Lower lobe of right lung (tissue), 2 donors: ENCODE data around the gene MLC1. TPM values are rescaled to one million over a fixed set of nuclear protein-coding genes. Genes with fewer than 3 reads are reported as not detected.

Experiments
- ATAC-seq, 2 donors: fragments of 200-7000 bp; cut with Tn5 transposase; one replicate each; pipeline ENCODE4 v1.9.1; 2020 to 2022; ENCODE audit warnings: mild to moderate bottlenecking in 2 of 2, moderate library complexity in 2 of 2
- DNase-seq: peaks from one replicate; pipeline ENCODE4 v3.0.0-alpha.2; 2020
- H3K27ac ChIP-seq: fragments of 200-600 bp; one replicate; pipeline ENCODE4 v1.8.0; 2022
- H3K27me3 ChIP-seq: fragments of 200-600 bp; one replicate; pipeline ENCODE4 v1.8.0; 2022; ENCODE audit warnings: low read depth
- H3K36me3 ChIP-seq: fragments of 200-600 bp; one replicate; pipeline ENCODE4 v1.8.0; 2022; ENCODE audit warnings: mild to moderate bottlenecking
- H3K4me1 ChIP-seq: fragments of 200-600 bp; one replicate; pipeline ENCODE4 v1.8.0; 2022
- H3K4me3 ChIP-seq: fragments of 200-600 bp; one replicate; pipeline ENCODE4 v1.8.0; 2022; ENCODE audit warnings: mild to moderate bottlenecking
- H3K9me3 ChIP-seq: fragments of 200-600 bp; one replicate; pipeline ENCODE4 v1.8.0; 2022
- intact Hi-C: fragments of 100-400 bp; cut with DNase I; formaldehyde crosslinking; loops from one replicate; pipeline ENCODE4 v1.11.0; 2022
- total RNA-seq: library from RNA; stranded (reverse); fragmentation: NEBNext Ultra II Directional; extraction: Animal tissue kit (Norgen Biotek cat#: 25700); gene quantifications from one replicate; pipeline ENCODE4 v1.2.1, GENCODE V29; 2021
- TF ChIP-seq, protein P1 (sequence below): fragments of 200-600 bp; IDR thresholded peaks from one replicate; pipeline ENCODE4 v1.8.0; 2022; ENCODE audit warnings: antibody characterized with exemption, mild to moderate bottlenecking
- donor health status: DM: no; HTN: yes; CAD: no; lungs with severe emphysema.

MLC1 gene
- total RNA-seq, 1 donor from 2014 or later = 3.2 TPM

DNA sequence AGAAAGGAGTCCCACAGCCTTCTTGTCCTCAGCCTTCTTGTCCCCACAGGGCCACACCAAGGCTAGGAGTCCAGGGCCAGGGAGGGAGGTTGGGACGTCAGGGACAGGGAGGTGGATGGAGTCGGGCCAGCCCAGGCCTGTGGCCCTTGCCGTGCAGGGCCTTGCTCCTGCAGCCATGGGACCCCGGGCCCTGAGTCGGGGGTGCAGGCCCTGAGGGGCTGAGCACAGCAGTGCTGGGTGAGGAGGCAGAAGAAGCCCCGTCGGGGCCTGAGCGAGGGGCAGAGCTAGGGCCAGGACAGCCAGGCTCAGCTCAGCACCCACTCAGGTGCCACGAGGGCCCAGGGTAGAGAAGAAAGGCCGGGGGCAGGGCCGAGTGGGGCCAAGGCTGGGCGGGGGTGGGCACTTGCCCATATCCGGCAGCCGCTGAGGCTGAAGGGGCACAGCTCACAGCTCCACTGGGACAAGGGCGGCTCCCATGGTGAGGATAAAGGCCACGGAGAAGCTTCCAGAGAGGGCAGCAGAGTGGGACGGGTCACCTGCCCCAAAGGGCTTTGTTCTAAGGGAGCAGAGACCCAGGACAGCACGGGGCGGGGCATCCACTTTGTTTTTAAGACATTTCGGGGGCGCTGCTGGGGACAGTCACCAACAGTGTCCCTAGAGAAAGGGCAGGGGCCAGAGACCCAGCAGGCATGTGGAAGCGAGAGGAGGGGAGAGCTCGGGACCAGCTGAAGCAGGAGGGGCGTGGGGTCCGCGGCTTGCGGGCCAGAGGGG, 3.6 kb downstream of the MLC1 start:
- Histone ChIP-seq H3K4me1 (no peaks in the 10 kb centered on the region), H3K27me3 (peaks cover 27% of the 10 kb centered on the region), H3K4me3 (no peak overlapping the region), H3K36me3 (no peaks in the 10 kb centered on the region), H3K9me3 (no peaks in the 10 kb centered on the region), H3K27ac (no peak overlapping the region)
- ATAC-seq (no peak), DNase-seq (no peak)
- intact Hi-C loops = no loop called here
- TF ChIP-seq, protein P1, sequence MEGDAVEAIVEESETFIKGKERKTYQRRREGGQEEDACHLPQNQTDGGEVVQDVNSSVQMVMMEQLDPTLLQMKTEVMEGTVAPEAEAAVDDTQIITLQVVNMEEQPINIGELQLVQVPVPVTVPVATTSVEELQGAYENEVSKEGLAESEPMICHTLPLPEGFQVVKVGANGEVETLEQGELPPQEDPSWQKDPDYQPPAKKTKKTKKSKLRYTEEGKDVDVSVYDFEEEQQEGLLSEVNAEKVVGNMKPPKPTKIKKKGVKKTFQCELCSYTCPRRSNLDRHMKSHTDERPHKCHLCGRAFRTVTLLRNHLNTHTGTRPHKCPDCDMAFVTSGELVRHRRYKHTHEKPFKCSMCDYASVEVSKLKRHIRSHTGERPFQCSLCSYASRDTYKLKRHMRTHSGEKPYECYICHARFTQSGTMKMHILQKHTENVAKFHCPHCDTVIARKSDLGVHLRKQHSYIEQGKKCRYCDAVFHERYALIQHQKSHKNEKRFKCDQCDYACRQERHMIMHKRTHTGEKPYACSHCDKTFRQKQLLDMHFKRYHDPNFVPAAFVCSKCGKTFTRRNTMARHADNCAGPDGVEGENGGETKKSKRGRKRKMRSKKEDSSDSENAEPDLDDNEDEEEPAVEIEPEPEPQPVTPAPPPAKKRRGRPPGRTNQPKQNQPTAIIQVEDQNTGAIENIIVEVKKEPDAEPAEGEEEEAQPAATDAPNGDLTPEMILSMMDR = no peak

DNA sequence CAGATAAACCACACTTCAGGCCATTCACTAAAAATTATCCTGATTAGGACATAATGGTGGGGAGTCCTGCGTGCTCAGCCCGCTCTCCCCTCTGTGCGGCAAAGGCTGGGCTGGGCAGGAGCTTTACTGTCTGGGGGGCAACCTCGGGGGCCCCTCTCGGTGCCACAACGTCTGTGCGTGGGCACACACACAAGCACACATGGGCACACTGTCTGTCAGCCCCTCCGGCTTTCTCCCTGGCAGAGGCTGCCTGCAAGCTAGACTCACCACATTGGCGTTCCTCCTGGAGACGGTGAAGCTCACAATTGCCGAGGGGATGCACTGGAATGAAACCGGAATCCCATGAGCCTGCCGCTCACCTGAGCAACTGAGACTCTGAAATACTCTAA, 5.2 kb downstream of the MLC1 start:
- intact Hi-C loops = no loop called here
- H3K36me3 ChIP-seq = no peaks in the 10 kb centered on the region
- H3K9me3 ChIP-seq = no peaks in the 10 kb centered on the region
- no peak overlapping the region for H3K27ac ChIP-seq
- no peaks in the 10 kb centered on the region for H3K4me1 ChIP-seq
- no peak overlapping the region for H3K4me3 ChIP-seq
- ATAC-seq (no peak), DNase-seq (no peak)
- TF ChIP-seq, protein P1 = no peak
- peaks cover 27% of the 10 kb centered on the region for H3K27me3 ChIP-seq

DNA sequence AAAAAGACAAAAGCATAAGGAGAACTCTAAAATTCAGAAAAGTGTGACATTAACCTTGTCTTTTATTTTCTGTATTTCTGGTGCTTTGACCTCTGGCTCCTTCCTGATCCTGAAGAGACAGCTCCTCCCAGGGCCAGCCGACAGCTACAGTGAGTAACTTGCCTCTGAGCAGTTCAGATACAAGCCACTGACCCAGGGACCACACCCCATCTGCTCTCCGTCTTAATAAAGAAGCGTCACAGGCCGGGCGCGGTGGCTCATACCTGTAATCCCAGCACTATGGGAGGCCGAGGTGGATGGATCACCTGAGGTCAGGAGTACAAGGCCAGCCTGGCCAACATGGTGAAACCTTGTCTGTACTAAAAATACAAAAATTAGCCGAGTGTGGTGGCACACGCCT, 6.5 kb downstream of the MLC1 start:
- intact Hi-C loops = no loop called here
- Histone ChIP-seq H3K27me3 (peaks cover 17% of the 10 kb centered on the region), H3K9me3 (no peaks in the 10 kb centered on the region), H3K4me1 (no peaks in the 10 kb centered on the region), H3K36me3 (no peaks in the 10 kb centered on the region), H3K4me3 (no peak overlapping the region), H3K27ac (no peak overlapping the region)
- ATAC-seq (no peak), DNase-seq (no peak)
- TF ChIP-seq, protein P1 = no peak

DNA sequence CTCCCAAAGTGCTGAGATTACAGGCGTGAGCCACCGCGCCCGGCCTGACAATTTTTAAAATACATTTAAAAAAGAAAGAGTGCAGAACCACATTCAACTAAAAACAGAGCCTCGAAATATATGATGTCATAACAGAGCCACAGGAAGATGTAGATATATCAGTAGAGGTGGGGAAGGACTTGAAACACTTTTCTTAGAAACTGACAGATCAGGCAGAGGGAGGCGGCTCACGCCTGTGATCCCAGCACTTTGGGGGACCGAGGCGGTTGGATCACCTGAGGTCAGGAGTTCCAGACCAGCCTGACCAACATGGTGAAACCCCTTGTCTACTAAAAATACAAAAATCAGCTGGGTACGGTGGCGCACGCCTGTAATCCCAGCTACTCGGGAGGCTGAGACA, 7.0 kb downstream of the MLC1 start:
- Histone ChIP-seq H3K36me3 (no peaks in the 10 kb centered on the region), H3K27me3 (peaks cover 12% of the 10 kb centered on the region), H3K4me1 (no peaks in the 10 kb centered on the region), H3K9me3 (no peaks in the 10 kb centered on the region), H3K4me3 (no peak overlapping the region), H3K27ac (no peak overlapping the region)
- DNase-seq (no peak), ATAC-seq (no peak)
- intact Hi-C loops = no loop called here
- TF ChIP-seq, protein P1 = no peak

DNA sequence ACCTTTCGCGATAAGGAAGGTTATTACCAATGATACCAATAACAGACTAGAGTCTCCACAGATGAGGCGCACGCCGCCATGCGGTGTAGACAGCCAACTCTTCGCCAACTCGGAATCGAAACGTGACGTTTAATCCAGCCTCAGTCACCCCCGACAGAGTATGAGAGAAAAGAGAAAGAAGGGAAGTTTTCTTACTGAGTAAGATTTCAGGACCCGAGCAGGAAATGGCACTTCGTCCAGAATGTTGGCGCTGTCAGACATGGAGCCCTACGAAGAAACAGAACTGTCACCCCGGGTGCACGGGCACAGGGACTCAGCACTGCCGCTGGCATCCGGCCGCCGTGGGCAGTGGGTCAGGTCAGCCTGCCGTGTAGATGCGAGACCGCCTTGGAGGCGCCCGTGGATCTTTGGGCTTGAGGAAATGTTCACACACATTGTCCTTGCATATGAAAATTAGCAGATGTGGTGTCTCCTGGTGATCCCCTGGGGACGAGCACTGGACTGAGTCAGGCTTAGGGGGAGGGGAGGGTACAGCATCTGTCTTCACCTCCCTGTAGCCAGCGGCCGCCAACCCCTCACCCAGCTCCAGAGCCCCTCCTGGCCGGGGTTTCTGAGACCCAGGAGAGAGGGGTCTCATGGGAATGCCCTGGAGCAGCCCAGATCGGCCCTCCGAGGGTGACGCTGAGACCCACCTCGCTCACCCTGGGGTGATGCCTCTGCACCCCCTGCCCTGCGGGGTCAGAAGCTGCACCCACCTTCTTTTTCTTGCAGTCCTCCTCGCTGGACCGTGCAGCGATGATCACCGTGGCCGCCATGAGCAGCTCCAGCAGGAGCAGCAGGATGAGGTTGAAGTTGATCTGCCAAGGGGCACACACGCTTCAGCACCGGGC, 8.3 kb downstream of the MLC1 start:
- TF ChIP-seq, protein P1 = no peak
- H3K36me3 ChIP-seq = no peaks in the 10 kb centered on the region
- no peaks in the 10 kb centered on the region for H3K9me3 ChIP-seq
- ATAC-seq (no peak), DNase-seq (no peak)
- no peak overlapping the region for H3K27ac ChIP-seq
- no peak overlapping the region for H3K4me3 ChIP-seq
- H3K27me3 ChIP-seq = peaks cover 5% of the 10 kb centered on the region
- no peaks in the 10 kb centered on the region for H3K4me1 ChIP-seq
- intact Hi-C loops = no loop called here
